ENCODE results near the gene SETD5. TPM values are rescaled to one million over a fixed set of nuclear protein-coding genes. Genes with fewer than 3 reads are reported as not detected.

The SETD5 gene
- total and polyA plus RNA-seq, 2 donors (not counting 3 experiments of a cell fraction or from before 2014, with no cell fraction given): 48.2 to 149 TPM

- Histone ChIP-seq H3K27ac (ENCODE audit: insufficient read depth, low read depth, low read length) (no peak overlapping the region), H3K9me3 (replicated peaks; ENCODE audit: control insufficient read depth, insufficient read depth, low read length) (no peaks in the 10 kb centered on the region), H2AFZ (ENCODE audit: low read depth, low read length) (no peak overlapping the region), H3K36me3 (ENCODE audit: control insufficient read depth in 2 of 2, extremely low read depth in 1 of 2, insufficient read depth in 2 of 2, low read length in 2 of 2) (peaks cover 0 to 2% of the 10 kb centered on the region in 2 experiments), H3K4me1 (ENCODE audit: control insufficient read depth, extremely low read depth, insufficient read depth, low read length) (peaks cover 20% of the 10 kb centered on the region), H3K27me3 (ENCODE audit: control insufficient read depth in 2 of 2, insufficient read depth in 2 of 2, low read length in 2 of 2) (no peaks in the 10 kb centered on the region), H3K4me3 (replicated peaks in 1 of 3; ENCODE audit: insufficient read depth in 1 of 3, low read depth in 1 of 3, low read length in 3 of 3) (no peak overlapping the region), H3K4me2 (ENCODE audit: insufficient read depth, low read length) (no peak overlapping the region), H3K9ac (replicated peaks; ENCODE audit: extremely low read depth, insufficient read depth, low read length) (no peak overlapping the region), H3K9me1 (replicated peaks; ENCODE audit: control insufficient read depth, extremely low read depth, insufficient read depth, low read length) (no peaks in the 10 kb centered on the region), H4K20me1 (replicated peaks; ENCODE audit: control insufficient read depth, extremely low read depth, insufficient read depth, low read length) (peaks cover 28% of the 10 kb centered on the region), H3K79me2 (ENCODE audit: control insufficient read depth, insufficient read depth, low read length) (peaks cover 98% of the 10 kb centered on the region)
- intact Hi-C loops (cut with micrococcal nuclease): no loop called here
- dilution Hi-C loops (cut with MboI; ENCODE audit: extremely low pct_ligation_motif_present, low sequenced_read_pairs): no loop called here
- POLR2A ChIA-PET: interaction anchor here (0.6 to 1.2 kb wide), 2 partner anchors 17 to 20 kb away, joined by 3 to 4 read pairs; no protein-coding TSS in a partner anchor
- CTCF ChIA-PET: interaction anchor here (1.0 to 1.9 kb wide), 3 partner anchors 8 to 16 kb away, joined by 4 to 7 read pairs (median 6); no protein-coding TSS in a partner anchor
- DNase-seq (ENCODE audit: low read depth, low spot score): no peak
- FAIRE-seq: no peak
- no peak for TF ChIP-seq CTCF (IDR thresholded peaks at IDR 0.05; ENCODE audit: extremely low read depth in 1 of 2, insufficient read depth in 1 of 2, low read depth in 1 of 2, low read length in 2 of 2)
- BruUV-seq (replicated peaks): no TSS peak
Measured at GRCh38 chr3:9416139-9416780, 18.8 kb downstream of the SETD5 start.

- peaks cover 91% of the 10 kb centered on the region for H3K79me2 ChIP-seq (ENCODE audit: control insufficient read depth, insufficient read depth, low read length)
- FAIRE-seq: no peak
- CTCF ChIA-PET: interaction anchor here (0.5 to 5.7 kb wide), 11 partner anchors 11 to 68 kb away, joined by 3 to 29 read pairs (median 6); partner anchors contain the start of genes SETD5 and THUMPD3
- H3K9ac ChIP-seq (replicated peaks; ENCODE audit: extremely low read depth, insufficient read depth, low read length): peak overlapping the region; percentile 43
- dilution Hi-C loops (cut with MboI; ENCODE audit: extremely low pct_ligation_motif_present, low sequenced_read_pairs) (no loop called here), intact Hi-C loops (cut with micrococcal nuclease) (loop anchor here (5.0 kb wide), 1 partner anchor 39 kb away; no protein-coding TSS in a partner anchor)
- H3K4me2 ChIP-seq (ENCODE audit: insufficient read depth, low read length): peak overlapping the region; percentile 45
- H3K27ac ChIP-seq (ENCODE audit: insufficient read depth, low read depth, low read length): peak overlapping the region; percentile 97
- POLR2A ChIA-PET: interaction anchor here (4.5 kb wide), 1 partner anchor 24 kb away, joined by 36 read pairs; the partner anchor contains the start of gene SETD5
- DNase-seq (ENCODE audit: low read depth, low spot score): peak; percentile 72
- TF ChIP-seq MAX (IDR thresholded peaks at IDR 0.05; ENCODE audit: insufficient read depth, insufficient read length) (no peak), MYC (IDR thresholded peaks at IDR 0.05; ENCODE audit: low read depth, low read length) (no peak), POLR2AphosphoS5 (IDR thresholded peaks at IDR 0.05; ENCODE audit: insufficient read depth, low read depth, low read length) (no peak), JUN (IDR thresholded peaks at IDR 0.05; ENCODE audit: borderline replicate concordance, insufficient read depth, insufficient read length, low read depth) (peak; percentile 23), FOS (IDR thresholded peaks at IDR 0.05; ENCODE audit: borderline replicate concordance, insufficient read depth, low read length) (peak; percentile 20)
- H4K20me1 ChIP-seq (replicated peaks; ENCODE audit: control insufficient read depth, extremely low read depth, insufficient read depth, low read length): peaks cover 8% of the 10 kb centered on the region
- H3K9me3 ChIP-seq (replicated peaks; ENCODE audit: control insufficient read depth, insufficient read depth, low read length): no peaks in the 10 kb centered on the region
- peaks cover 0 to 6% of the 10 kb centered on the region in 2 experiments for H3K36me3 ChIP-seq (ENCODE audit: control insufficient read depth in 2 of 2, extremely low read depth in 1 of 2, insufficient read depth in 2 of 2, low read length in 2 of 2)
- no peaks in the 10 kb centered on the region for H3K9me1 ChIP-seq (replicated peaks; ENCODE audit: control insufficient read depth, extremely low read depth, insufficient read depth, low read length)
- H2AFZ ChIP-seq (ENCODE audit: low read depth, low read length): no peak overlapping the region
- H3K4me1 ChIP-seq (ENCODE audit: control insufficient read depth, extremely low read depth, insufficient read depth, low read length): peaks cover 45% of the 10 kb centered on the region
- H3K27me3 ChIP-seq (ENCODE audit: control insufficient read depth in 2 of 2, insufficient read depth in 2 of 2, low read length in 2 of 2): no peaks in the 10 kb centered on the region
- no TSS peak for BruUV-seq (replicated peaks)
- no peak overlapping the region for H3K4me3 ChIP-seq (replicated peaks in 1 of 3; ENCODE audit: insufficient read depth in 1 of 3, low read depth in 1 of 3, low read length in 3 of 3)
Measured at GRCh38 chr3:9420850-9421549, 23.6 kb downstream of the SETD5 start.

All from endothelial cell of umbilical vein (primary cell).